ENCODE measurements around the gene EGFLAM. TPM values are rescaled to one million over a fixed set of nuclear protein-coding genes. Genes with fewer than 3 reads are reported as not detected.

The EGFLAM gene
- total and polyA plus RNA-seq, 2 of the 4 experiments (the other 2 are of a cell fraction): 0.77 to 1.1 TPM

DNA sequence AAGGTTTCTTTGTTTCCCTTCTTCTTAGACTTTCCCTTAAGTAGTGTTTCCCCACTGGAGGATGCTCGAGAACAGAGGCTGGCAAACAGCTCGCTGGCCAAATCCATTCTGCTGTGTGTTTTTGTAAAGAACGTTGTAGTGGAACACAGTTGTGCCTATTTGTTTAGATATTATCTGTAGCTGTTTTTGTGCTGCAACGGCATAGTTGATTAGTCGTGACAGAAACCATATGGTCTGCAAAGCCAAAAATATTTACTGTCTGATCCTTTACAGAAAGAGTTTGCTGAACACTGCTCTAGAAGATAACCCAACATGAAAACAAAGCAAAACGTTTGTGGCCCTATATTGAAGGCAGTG lies 47.0 kb upstream of the EGFLAM start:
- Histone ChIP-seq H3K4ac (ENCODE audit: low read depth, low read length) (no peak overlapping the region), H3K79me1 (ENCODE audit: low read depth in 1 of 2, low read length in 2 of 2) (no peaks in the 10 kb centered on the region), H3K23ac (ENCODE audit: low read depth, low read length) (no peak overlapping the region), H2AFZ (replicated peaks; ENCODE audit: low read length, poor library complexity) (no peak overlapping the region), H2AK9ac (replicated peaks; ENCODE audit: low read depth, low read length, poor library complexity) (no peak overlapping the region), H4K91ac (ENCODE audit: insufficient read depth, low read depth, low read length) (no peak overlapping the region), H4K5ac (ENCODE audit: low read depth, low read length) (no peak overlapping the region), H2BK20ac (ENCODE audit: low read depth, low read length) (no peak overlapping the region), H3K4me3 (ENCODE audit: insufficient read depth, low read depth, low read length) (no peak overlapping the region), H2BK5ac (ENCODE audit: low read depth, low read length, poor library complexity, severe bottlenecking) (no peak overlapping the region), H3K9me3 (ENCODE audit: control insufficient read depth, insufficient read depth, low read length) (no peaks in the 10 kb centered on the region), H3K27ac (ENCODE audit: insufficient read depth, low read length) (no peak overlapping the region), H3K14ac (replicated peaks; ENCODE audit: low read depth, low read length) (no peak overlapping the region), H3K4me1 (ENCODE audit: control insufficient read depth, insufficient read depth, low read length) (no peaks in the 10 kb centered on the region), H3K36me3 (ENCODE audit: control insufficient read depth, insufficient read depth, low read length) (no peaks in the 10 kb centered on the region), H3K18ac (ENCODE audit: low read depth, low read length) (no peak overlapping the region), H3K4me2 (ENCODE audit: low read depth, low read length) (no peak overlapping the region), H4K8ac (ENCODE audit: low read depth in 2 of 2, low read length in 2 of 2) (no peak overlapping the region), H2BK120ac (ENCODE audit: low read depth, low read length) (no peak overlapping the region), H2AK5ac (ENCODE audit: low read depth, low read length) (no peak overlapping the region), H3K9me1 (ENCODE audit: insufficient read depth, low read length) (no peaks in the 10 kb centered on the region), H3K56ac (ENCODE audit: extremely low read depth, insufficient read depth, low read length) (no peak overlapping the region), H4K20me1 (ENCODE audit: insufficient read depth, low read length) (no peaks in the 10 kb centered on the region), H3K27me3 (ENCODE audit: control insufficient read depth, insufficient read depth, low read length) (no peaks in the 10 kb centered on the region), H2BK15ac (ENCODE audit: low read depth, low read length) (no peak overlapping the region), H3K9ac (ENCODE audit: low read depth, low read length) (no peak overlapping the region)
- in situ Hi-C loops (cut with MboI; ENCODE audit: low sequenced_read_pairs): no loop called here
- DNase-seq (no peak), ATAC-seq (ENCODE audit: low read depth) (no peak)
- TF ChIP-seq MXI1 (IDR thresholded peaks at IDR 0.05; ENCODE audit: borderline replicate concordance, low read depth, low read length) (no peak), CEBPB (IDR thresholded peaks at IDR 0.05; ENCODE audit: low read depth, low read length) (no peak), RCOR1 (IDR thresholded peaks at IDR 0.05; ENCODE audit: insufficient replicate concordance, low read length) (no peak), RAD21 (IDR thresholded peaks at IDR 0.05; ENCODE audit: low read length) (no peak), ELK1 (IDR thresholded peaks at IDR 0.05; ENCODE audit: borderline replicate concordance, low read depth, low read length) (no peak), USF2 (IDR thresholded peaks at IDR 0.05; ENCODE audit: low read depth, low read length) (no peak), MAZ (IDR thresholded peaks at IDR 0.05; ENCODE audit: borderline replicate concordance, low read depth, low read length) (no peak), NFE2L2 (IDR thresholded peaks at IDR 0.05; ENCODE audit: low read depth, low read length) (no peak), SMC3 (IDR thresholded peaks at IDR 0.05; ENCODE audit: low read depth, low read length) (no peak), BHLHE40 (IDR thresholded peaks at IDR 0.05; ENCODE audit: low read depth, low read length) (no peak), MAFK (IDR thresholded peaks at IDR 0.05; ENCODE audit: low read depth, low read length) (no peak), RFX5 (IDR thresholded peaks at IDR 0.05; ENCODE audit: low read depth, low read length) (no peak), POLR2A (IDR thresholded peaks at IDR 0.05; ENCODE audit: low read depth, low read length) (no peak), CHD1 (IDR thresholded peaks at IDR 0.05; ENCODE audit: low read depth, low read length) (no peak), FOS (IDR thresholded peaks at IDR 0.05; ENCODE audit: low read depth, low read length) (no peak)
- TF ChIP-seq, protein P1, sequence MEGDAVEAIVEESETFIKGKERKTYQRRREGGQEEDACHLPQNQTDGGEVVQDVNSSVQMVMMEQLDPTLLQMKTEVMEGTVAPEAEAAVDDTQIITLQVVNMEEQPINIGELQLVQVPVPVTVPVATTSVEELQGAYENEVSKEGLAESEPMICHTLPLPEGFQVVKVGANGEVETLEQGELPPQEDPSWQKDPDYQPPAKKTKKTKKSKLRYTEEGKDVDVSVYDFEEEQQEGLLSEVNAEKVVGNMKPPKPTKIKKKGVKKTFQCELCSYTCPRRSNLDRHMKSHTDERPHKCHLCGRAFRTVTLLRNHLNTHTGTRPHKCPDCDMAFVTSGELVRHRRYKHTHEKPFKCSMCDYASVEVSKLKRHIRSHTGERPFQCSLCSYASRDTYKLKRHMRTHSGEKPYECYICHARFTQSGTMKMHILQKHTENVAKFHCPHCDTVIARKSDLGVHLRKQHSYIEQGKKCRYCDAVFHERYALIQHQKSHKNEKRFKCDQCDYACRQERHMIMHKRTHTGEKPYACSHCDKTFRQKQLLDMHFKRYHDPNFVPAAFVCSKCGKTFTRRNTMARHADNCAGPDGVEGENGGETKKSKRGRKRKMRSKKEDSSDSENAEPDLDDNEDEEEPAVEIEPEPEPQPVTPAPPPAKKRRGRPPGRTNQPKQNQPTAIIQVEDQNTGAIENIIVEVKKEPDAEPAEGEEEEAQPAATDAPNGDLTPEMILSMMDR (conservative IDR thresholded peaks at IDR 0.05; ENCODE audit: low read depth, low read length): no peak
- CTCF ChIA-PET: no interaction called here
- WGBS, 2 experiments (ENCODE audit: extremely low coverage in 2 of 2, insufficient read length in 1 of 2): no CpG with 5 or more reads among the region's 6 CpGs
- no TSS peak for BruUV-seq (replicated peaks)
- intact Hi-C loops (cut with micrococcal nuclease): no loop called here
- POLR2A ChIA-PET (ENCODE audit: unreplicated experiment): no interaction called here
- dilution Hi-C loops (cut with HindIII; ENCODE audit: low sequenced_read_pairs, unreplicated experiment): no loop called here

All from IMR-90 (cell line).